Hepatocyte (in vitro differentiated cells): ENCODE measurements around the gene TMEM203. TPM values are rescaled to one million over a fixed set of nuclear protein-coding genes. Genes with fewer than 3 reads are reported as not detected.

Experiments used
- DNase-seq: peaks from one replicate; pipeline ENCODE4 v3.0.0-alpha.2; 2016; ENCODE audit warnings: low spot score
- H2AFZ ChIP-seq: fragments of 200-600 bp; sonication (generic); 2 replicates; pipeline ENCODE4 v1.6.0; 2016; ENCODE audit warnings: antibody characterized with exemption, mild to moderate bottlenecking
- H3K27ac ChIP-seq: fragments of 200-600 bp; sonication (generic); 2 replicates; pipeline ENCODE4 v1.5.1; 2016; ENCODE audit warnings: mild to moderate bottlenecking
- H3K27me3 ChIP-seq: fragments of 200-600 bp; sonication (generic); 2 replicates; pipeline ENCODE4 v1.6.1; 2016
- H3K36me3 ChIP-seq: fragments of 200-600 bp; sonication (generic); replicated peaks from 2 replicates; pipeline ENCODE4 v1.5.1; 2016; ENCODE audit warnings: low read depth; ENCODE audit not compliant: insufficient read depth
- H3K4me1 ChIP-seq: fragments of 200-600 bp; sonication (generic); 2 replicates; pipeline ENCODE4 v1.5.1; 2016; ENCODE audit warnings: mild to moderate bottlenecking, moderate library complexity; ENCODE audit not compliant: insufficient read depth
- H3K4me2 ChIP-seq: fragments of 200-600 bp; sonication (generic); 2 replicates; pipeline ENCODE4 v1.6.0; 2016
- H3K4me3 ChIP-seq: fragments of 200-600 bp; sonication (generic); 2 replicates; pipeline ENCODE4 v1.5.1; 2016; ENCODE audit warnings: mild to moderate bottlenecking
- H3K79me2 ChIP-seq: fragments of 200-600 bp; sonication (generic); 2 replicates; pipeline ENCODE4 v1.6.0; 2017; ENCODE audit warnings: mild to moderate bottlenecking
- H3K9me2 ChIP-seq: fragments of 200-600 bp; sonication (generic); replicated peaks from 2 replicates; pipeline ENCODE4 v1.6.0; 2017; ENCODE audit warnings: mild to moderate bottlenecking; ENCODE audit not compliant: insufficient read depth
- H3K9me3 ChIP-seq: fragments of 200-600 bp; sonication (generic); 2 replicates; pipeline ENCODE4 v1.5.1; 2016; ENCODE audit warnings: low read depth, mild to moderate bottlenecking
- H4K20me1 ChIP-seq: fragments of 200-600 bp; sonication (generic); 2 replicates; pipeline ENCODE4 v1.6.0; 2016; ENCODE audit warnings: mild to moderate bottlenecking; ENCODE audit not compliant: insufficient read depth, poor library complexity, severe bottlenecking
- EZH2 ChIP-seq: fragments of 200-600 bp; sonication (generic); IDR thresholded peaks from 2 replicates; pipeline ENCODE4 v1.6.1; 2016; ENCODE audit warnings: antibody characterized with exemption, mild to moderate bottlenecking, borderline replicate concordance
- EZH2phosphoT487 ChIP-seq: fragments of 200-600 bp; sonication (generic); IDR thresholded peaks from one replicate; pipeline ENCODE4 v1.6.1; 2018; ENCODE audit warnings: antibody characterized with exemption, mild to moderate bottlenecking, low read depth, moderate library complexity; ENCODE audit not compliant: unreplicated experiment, severe bottlenecking
- WGBS: methylation state at CpG from one replicate; pipeline ENCODE4 v1.1.6; 2016; ENCODE audit warnings: low lambda C conversion rate; ENCODE audit errors: missing lambda C conversion rate; 5-methylcytosine and 5-hydroxymethylcytosine counted together
- polyA plus RNA-seq: library from polyadenylated mRNA; unstranded; fragments of >200 nt; fragmentation: Nextera tagmentation; extraction: Ambion mirVana; gene quantifications from 2 replicates; pipeline ENCODE4 v1.2.1, GENCODE V29; 2016
- total RNA-seq: library from RNA; depleted of rRNA; stranded (reverse); fragments of >200 nt; gene quantifications from 2 replicates; pipeline ENCODE4 v1.2.3, GENCODE V29; 2014
- TF ChIP-seq, protein P1 (sequence below): fragments of 200-600 bp; sonication (generic); IDR thresholded peaks from 2 replicates; pipeline ENCODE4 v1.5.1; 2016; ENCODE audit warnings: antibody characterized with exemption, mild to moderate bottlenecking; ENCODE audit not compliant: poor library complexity

TMEM203 gene
- total and polyA plus RNA-seq, 2 experiments from 2014 or later = 37.6 to 60.7 TPM

DNA sequence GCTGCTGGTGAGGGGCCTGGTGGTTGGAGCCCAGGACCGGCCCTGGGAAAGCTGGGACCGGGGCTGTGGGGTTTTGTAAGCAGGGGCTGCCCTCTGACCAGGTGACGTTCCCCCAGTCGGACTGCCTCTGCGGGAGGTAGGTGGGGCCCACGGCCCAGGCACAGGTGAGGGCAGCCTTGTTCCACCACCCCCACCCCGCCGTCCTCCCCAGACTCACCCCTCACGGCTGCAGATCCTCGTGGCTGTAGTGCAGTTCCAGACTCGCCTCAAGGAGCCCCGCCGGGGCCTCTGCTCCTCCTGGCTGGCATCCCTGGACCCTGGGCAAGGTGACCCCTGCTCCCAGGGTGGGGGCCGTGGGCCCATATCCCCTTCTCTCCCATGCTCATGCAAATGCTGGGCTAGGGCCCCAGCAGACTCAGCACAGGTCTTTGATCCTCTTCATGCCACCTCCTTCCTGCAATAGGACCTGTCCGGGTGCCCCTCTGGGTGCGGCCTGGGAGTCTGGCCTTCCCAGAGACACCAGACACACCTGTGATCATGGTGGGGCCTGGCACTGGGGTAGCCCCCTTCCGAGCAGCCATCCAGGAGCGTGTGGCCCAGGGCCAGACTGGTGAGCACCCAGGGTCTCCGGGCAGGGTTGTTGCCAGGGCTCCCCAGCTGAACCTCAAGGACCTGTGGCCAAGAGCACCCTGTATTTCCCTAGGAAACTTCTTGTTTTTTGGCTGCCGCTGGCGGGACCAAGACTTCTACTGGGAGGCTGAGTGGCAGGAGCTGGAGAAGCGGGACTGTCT, 9.9 kb upstream of the TMEM203 start:
- Histone ChIP-seq H3K79me2 (no peaks in the 10 kb centered on the region), H4K20me1 (no peaks in the 10 kb centered on the region), H3K9me3 (no peaks in the 10 kb centered on the region), H3K36me3 (no peaks in the 10 kb centered on the region), H3K4me3 (no peak overlapping the region), H2AFZ (no peak overlapping the region), H3K27me3 (no peaks in the 10 kb centered on the region), H3K4me1 (peaks cover 22% of the 10 kb centered on the region), H3K27ac (no peak overlapping the region), H3K9me2 (no peaks in the 10 kb centered on the region), H3K4me2 (no peak overlapping the region)
- TF ChIP-seq EZH2 (no peak), EZH2phosphoT487 (no peak)
- DNase-seq = no peak
- 96% methylated on average over 18 of the region's 22 CpGs for WGBS

DNA sequence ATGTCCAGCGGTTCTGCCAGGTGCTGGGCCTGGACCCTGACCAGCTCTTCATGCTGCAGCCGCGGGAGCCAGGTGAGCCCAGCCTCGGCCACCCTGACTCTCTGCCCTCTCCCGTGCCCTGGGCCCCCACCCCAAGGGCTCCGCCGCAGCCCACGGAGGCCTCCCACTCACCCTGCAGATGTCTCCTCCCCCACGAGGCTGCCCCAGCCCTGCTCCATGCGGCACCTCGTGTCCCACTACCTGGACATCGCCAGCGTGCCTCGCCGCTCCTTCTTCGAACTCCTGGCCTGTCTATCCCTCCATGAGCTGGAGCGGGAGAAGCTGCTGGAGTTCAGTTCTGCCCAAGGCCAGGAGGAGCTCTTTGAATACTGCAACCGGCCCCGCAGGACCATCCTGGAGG, 9.2 kb upstream of the TMEM203 start:
- Histone ChIP-seq H3K4me2 (no peak overlapping the region), H2AFZ (no peak overlapping the region), H3K9me2 (no peaks in the 10 kb centered on the region), H3K4me1 (peaks cover 22% of the 10 kb centered on the region), H3K27ac (no peak overlapping the region), H3K4me3 (no peak overlapping the region), H3K9me3 (no peaks in the 10 kb centered on the region), H3K36me3 (no peaks in the 10 kb centered on the region), H4K20me1 (no peaks in the 10 kb centered on the region), H3K27me3 (no peaks in the 10 kb centered on the region), H3K79me2 (no peaks in the 10 kb centered on the region)
- TF ChIP-seq EZH2phosphoT487 (no peak), EZH2 (no peak)
- TF ChIP-seq, protein P1, sequence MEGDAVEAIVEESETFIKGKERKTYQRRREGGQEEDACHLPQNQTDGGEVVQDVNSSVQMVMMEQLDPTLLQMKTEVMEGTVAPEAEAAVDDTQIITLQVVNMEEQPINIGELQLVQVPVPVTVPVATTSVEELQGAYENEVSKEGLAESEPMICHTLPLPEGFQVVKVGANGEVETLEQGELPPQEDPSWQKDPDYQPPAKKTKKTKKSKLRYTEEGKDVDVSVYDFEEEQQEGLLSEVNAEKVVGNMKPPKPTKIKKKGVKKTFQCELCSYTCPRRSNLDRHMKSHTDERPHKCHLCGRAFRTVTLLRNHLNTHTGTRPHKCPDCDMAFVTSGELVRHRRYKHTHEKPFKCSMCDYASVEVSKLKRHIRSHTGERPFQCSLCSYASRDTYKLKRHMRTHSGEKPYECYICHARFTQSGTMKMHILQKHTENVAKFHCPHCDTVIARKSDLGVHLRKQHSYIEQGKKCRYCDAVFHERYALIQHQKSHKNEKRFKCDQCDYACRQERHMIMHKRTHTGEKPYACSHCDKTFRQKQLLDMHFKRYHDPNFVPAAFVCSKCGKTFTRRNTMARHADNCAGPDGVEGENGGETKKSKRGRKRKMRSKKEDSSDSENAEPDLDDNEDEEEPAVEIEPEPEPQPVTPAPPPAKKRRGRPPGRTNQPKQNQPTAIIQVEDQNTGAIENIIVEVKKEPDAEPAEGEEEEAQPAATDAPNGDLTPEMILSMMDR = no peak
- 95% methylated on average over 7 of the region's 19 CpGs for WGBS
- DNase-seq = no peak

DNA sequence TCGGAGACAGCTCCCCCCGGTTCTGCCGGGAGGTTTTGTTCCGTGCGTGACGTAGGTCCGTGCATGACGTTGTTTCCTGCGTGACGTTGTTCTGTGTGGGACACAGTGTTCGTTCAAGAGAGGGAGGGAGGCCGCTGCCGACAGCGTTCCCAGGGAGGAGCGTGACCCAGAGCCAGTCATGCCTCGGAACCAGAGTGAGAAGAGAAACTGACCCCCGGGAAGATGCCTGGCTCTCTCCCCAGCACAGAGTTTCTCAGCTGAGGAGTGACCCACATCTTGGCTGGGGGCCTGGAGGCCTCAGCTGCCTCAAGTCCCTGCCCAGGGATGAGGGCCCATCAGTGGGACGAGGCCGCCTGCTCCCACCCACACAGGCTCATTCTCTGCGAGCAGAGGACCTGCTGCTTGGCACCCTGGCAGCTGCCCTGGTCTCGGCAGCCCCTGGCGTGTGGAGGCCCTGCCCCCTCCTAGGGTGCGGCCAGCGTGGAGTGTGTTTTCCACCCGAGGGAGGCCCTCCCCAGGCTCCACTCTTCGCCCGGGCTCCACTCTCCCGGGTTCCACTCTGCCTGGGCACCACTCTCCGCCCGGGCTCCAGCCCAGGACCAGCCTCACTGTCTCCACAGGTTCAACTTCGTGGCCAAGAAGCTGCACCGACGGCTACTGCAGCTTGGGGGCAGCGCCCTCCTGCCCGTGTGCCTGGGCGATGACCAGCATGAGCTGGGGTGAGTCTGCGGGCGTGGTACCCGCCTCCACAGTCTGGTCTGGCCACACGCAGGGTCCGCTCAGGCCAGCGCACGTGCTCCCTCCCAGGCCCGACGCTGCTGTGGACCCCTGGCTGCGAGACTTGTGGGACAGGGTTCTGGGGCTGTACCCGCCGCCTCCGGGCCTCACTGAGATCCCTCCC, 8.0 kb upstream of the TMEM203 start:
- H3K4me1 ChIP-seq = peaks cover 15% of the 10 kb centered on the region
- H3K27me3 ChIP-seq = no peaks in the 10 kb centered on the region
- TF ChIP-seq EZH2phosphoT487 (no peak), EZH2 (no peak)
- TF ChIP-seq, protein P1 = peak; percentile 12
- no peaks in the 10 kb centered on the region for H4K20me1 ChIP-seq
- H3K9me2 ChIP-seq = no peaks in the 10 kb centered on the region
- H3K27ac ChIP-seq = no peak overlapping the region
- H3K36me3 ChIP-seq = no peaks in the 10 kb centered on the region
- H3K4me3 ChIP-seq = no peak overlapping the region
- no peaks in the 10 kb centered on the region for H3K79me2 ChIP-seq
- H2AFZ ChIP-seq = no peak overlapping the region
- 95% methylated on average over 42 of the region's 49 CpGs for WGBS
- H3K4me2 ChIP-seq = no peak overlapping the region
- no peaks in the 10 kb centered on the region for H3K9me3 ChIP-seq
- no peak for DNase-seq

DNA sequence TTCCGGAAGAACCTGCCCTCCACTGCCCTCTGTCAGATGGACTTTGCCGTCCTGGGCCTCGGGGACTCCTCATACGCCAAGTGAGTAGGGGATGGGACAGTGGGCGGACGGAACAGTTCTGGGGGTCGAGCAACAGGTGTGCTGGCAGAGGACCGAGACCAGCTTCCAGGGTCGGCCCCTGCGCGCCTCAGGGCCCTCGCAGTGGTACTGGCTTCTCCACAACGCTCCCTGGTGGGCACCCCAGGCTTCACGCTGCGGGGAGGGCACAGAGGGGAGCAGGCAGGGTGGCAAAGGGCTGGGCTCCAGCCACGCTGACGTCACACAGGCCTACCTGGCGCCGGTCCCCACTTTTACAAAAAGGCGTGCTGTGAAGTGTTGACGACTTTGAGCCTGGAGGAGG, 7.1 kb upstream of the TMEM203 start:
- Histone ChIP-seq H4K20me1 (no peaks in the 10 kb centered on the region), H3K4me1 (peaks cover 8% of the 10 kb centered on the region), H3K79me2 (no peaks in the 10 kb centered on the region), H3K9me3 (no peaks in the 10 kb centered on the region), H2AFZ (no peak overlapping the region), H3K4me2 (no peak overlapping the region), H3K27ac (no peak overlapping the region), H3K4me3 (no peak overlapping the region), H3K36me3 (no peaks in the 10 kb centered on the region), H3K9me2 (no peaks in the 10 kb centered on the region), H3K27me3 (no peaks in the 10 kb centered on the region)
- 94% methylated on average over 19 of the region's 21 CpGs for WGBS
- TF ChIP-seq EZH2 (no peak), EZH2phosphoT487 (no peak)
- TF ChIP-seq, protein P1 = no peak
- DNase-seq = no peak
